Endothelial cell of umbilical vein (primary cell): ENCODE results near the gene PYURF.

Experiments
- MYC ChIP-seq: IDR thresholded peaks from one replicate; pipeline ENCODE4 v1.6.1; 2011; ENCODE audit warnings: mild to moderate bottlenecking, low read depth, low read length
- POLR2A ChIP-seq: IDR thresholded peaks from 2 replicates; pipeline ENCODE4 v1.6.1; 2012; ENCODE audit warnings: low read depth, mild to moderate bottlenecking, control low read depth, low read length
- TF ChIP-seq, protein P1 (sequence below), 2 donors: IDR thresholded peaks; 1 replicate in 1 of 2; 2 replicates in 1 of 2; pipeline ENCODE4 v1.5.1; 2011; ENCODE audit warnings: low read length in 2 of 2, mild to moderate bottlenecking in 2 of 2, moderate library complexity in 2 of 2, control low read depth in 1 of 2, inconsistent platforms in 1 of 2, low read depth in 1 of 2; ENCODE audit not compliant: insufficient read depth in 1 of 2; ENCODE audit errors: extremely low read depth in 1 of 2

DNA sequence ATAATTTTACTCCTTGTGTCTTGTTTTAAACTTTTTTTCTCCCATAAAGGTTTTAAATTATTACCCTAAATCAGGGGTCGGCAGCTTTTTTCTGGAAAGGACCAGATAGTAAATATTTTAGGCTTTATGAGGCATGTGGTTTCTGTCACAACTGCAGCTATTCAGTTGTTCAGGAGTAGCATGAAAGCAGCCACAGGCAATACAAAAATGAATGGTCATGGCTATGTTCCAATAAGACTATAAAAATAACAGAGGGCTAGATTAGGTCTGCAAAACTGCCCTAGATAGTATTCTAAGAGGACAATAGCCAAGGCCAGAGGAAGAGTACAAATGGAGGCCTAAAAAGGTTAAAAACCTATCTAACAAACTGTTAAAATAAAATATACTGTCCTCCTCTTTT, 42.0 kb downstream of the PYURF start:
- TF ChIP-seq POLR2A (no peak), MYC (no peak)
- TF ChIP-seq, protein P1, sequence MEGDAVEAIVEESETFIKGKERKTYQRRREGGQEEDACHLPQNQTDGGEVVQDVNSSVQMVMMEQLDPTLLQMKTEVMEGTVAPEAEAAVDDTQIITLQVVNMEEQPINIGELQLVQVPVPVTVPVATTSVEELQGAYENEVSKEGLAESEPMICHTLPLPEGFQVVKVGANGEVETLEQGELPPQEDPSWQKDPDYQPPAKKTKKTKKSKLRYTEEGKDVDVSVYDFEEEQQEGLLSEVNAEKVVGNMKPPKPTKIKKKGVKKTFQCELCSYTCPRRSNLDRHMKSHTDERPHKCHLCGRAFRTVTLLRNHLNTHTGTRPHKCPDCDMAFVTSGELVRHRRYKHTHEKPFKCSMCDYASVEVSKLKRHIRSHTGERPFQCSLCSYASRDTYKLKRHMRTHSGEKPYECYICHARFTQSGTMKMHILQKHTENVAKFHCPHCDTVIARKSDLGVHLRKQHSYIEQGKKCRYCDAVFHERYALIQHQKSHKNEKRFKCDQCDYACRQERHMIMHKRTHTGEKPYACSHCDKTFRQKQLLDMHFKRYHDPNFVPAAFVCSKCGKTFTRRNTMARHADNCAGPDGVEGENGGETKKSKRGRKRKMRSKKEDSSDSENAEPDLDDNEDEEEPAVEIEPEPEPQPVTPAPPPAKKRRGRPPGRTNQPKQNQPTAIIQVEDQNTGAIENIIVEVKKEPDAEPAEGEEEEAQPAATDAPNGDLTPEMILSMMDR (IDR thresholded peaks at IDR 0.05; ENCODE audit: extremely low read depth in 1 of 2, insufficient read depth in 1 of 2, low read depth in 1 of 2, low read length in 2 of 2), result no peak
